Raji (cell line): ENCODE measurements around the gene VPS13D.

ENCODE experiments used
- POLR2A ChIP-seq: IDR thresholded peaks from 2 replicates; pipeline ENCODE4 v1.6.1; 2011; ENCODE audit warnings: low read depth, low read length, control low read depth; ENCODE audit not compliant: insufficient read depth

VPS13D gene

GRCh38 chr1:12327566-12327965, 97.7 kb downstream of the VPS13D start:
- no peak for TF ChIP-seq POLR2A

GRCh38 chr1:12333036-12333785, 103.4 kb downstream of the VPS13D start:
- TF ChIP-seq POLR2A, result no peak

- no peak for TF ChIP-seq POLR2A
Measured at GRCh38 chr1:12335815-12336214, 106.0 kb downstream of the VPS13D start.

GRCh38 chr1:12336413-12336812, 106.6 kb downstream of the VPS13D start:
- TF ChIP-seq POLR2A, result no peak

GRCh38 chr1:12338017-12338416, 108.2 kb downstream of the VPS13D start:
- no peak for TF ChIP-seq POLR2A

- no peak for TF ChIP-seq POLR2A
Measured at GRCh38 chr1:12338823-12339222, 109.0 kb downstream of the VPS13D start.

- no peak for TF ChIP-seq POLR2A
Measured at GRCh38 chr1:12339396-12339795, 109.6 kb downstream of the VPS13D start.

- no peak for TF ChIP-seq POLR2A
Measured at GRCh38 chr1:12339811-12340543, 110.1 kb downstream of the VPS13D start.

- no peak for TF ChIP-seq POLR2A
Measured at GRCh38 chr1:12340544-12340930, 110.7 kb downstream of the VPS13D start.

- TF ChIP-seq POLR2A, result no peak
Measured at GRCh38 chr1:12341667-12342066, 111.8 kb downstream of the VPS13D start.

- TF ChIP-seq POLR2A, result no peak
Measured at GRCh38 chr1:12342401-12343003, 112.7 kb downstream of the VPS13D start.

GRCh38 chr1:12343823-12344487, 114.1 kb downstream of the VPS13D start:
- TF ChIP-seq POLR2A, result no peak

- TF ChIP-seq POLR2A, result no peak
Measured at GRCh38 chr1:12344596-12345349, 114.9 kb downstream of the VPS13D start.

GRCh38 chr1:12345350-12346217, 115.8 kb downstream of the VPS13D start:
- no peak for TF ChIP-seq POLR2A

GRCh38 chr1:12346483-12347151, 116.8 kb downstream of the VPS13D start:
- no peak for TF ChIP-seq POLR2A
